KMS-11 (cell line): ENCODE data around the gene CROCC.

Experiments
- H2AFZ ChIP-seq: fragments of 200-600 bp; sonication (generic); 2 replicates; pipeline ENCODE4 v1.6.1; 2016; ENCODE audit warnings: antibody characterized with exemption, mixed run types, low read depth
- H3K27ac ChIP-seq: fragments of 200-600 bp; sonication (generic); 2 replicates; pipeline ENCODE4 v1.6.1; 2016; ENCODE audit warnings: mild to moderate bottlenecking, mixed run types
- H3K27me3 ChIP-seq: fragments of 200-600 bp; sonication (generic); 2 replicates; pipeline ENCODE4 v1.6.1; 2017; ENCODE audit warnings: mild to moderate bottlenecking, low read depth, mixed run types, moderate library complexity; ENCODE audit not compliant: insufficient read depth
- H3K36me3 ChIP-seq: fragments of 200-600 bp; sonication (generic); 2 replicates; pipeline ENCODE4 v1.6.1; 2017; ENCODE audit warnings: mild to moderate bottlenecking, mixed run types; ENCODE audit not compliant: insufficient read depth
- H3K4me1 ChIP-seq: fragments of 200-600 bp; sonication (generic); 2 replicates; pipeline ENCODE4 v1.6.1; 2016; ENCODE audit warnings: mild to moderate bottlenecking, low read depth, mixed run types; ENCODE audit not compliant: poor library complexity, severe bottlenecking
- H3K4me2 ChIP-seq: fragments of 200-600 bp; sonication (generic); 2 replicates; pipeline ENCODE4 v1.7.0; 2016; ENCODE audit warnings: mild to moderate bottlenecking, mixed run types
- H3K4me3 ChIP-seq: fragments of 200-600 bp; sonication (generic); IDR thresholded peaks from 2 replicates; pipeline ENCODE4 v1.6.1; 2017; ENCODE audit warnings: low read depth, low read length, mixed read lengths; ENCODE audit not compliant: insufficient read depth
- H3K79me2 ChIP-seq: fragments of 200-600 bp; sonication (generic); 2 replicates; pipeline ENCODE4 v1.6.1; 2016; ENCODE audit warnings: low read depth, mixed run types; ENCODE audit not compliant: insufficient read depth
- H3K9ac ChIP-seq: fragments of 200-600 bp; sonication (generic); 2 replicates; pipeline ENCODE4 v1.6.1; 2016; ENCODE audit warnings: mild to moderate bottlenecking, mixed run types
- H4K20me1 ChIP-seq: fragments of 200-600 bp; sonication (generic); 2 replicates; pipeline ENCODE4 v1.6.1; 2016; ENCODE audit warnings: mild to moderate bottlenecking, mixed run types; ENCODE audit not compliant: insufficient read depth
- TF ChIP-seq, protein P1 (sequence below): fragments of 200-600 bp; sonication (generic); conservative IDR thresholded peaks from 2 replicates; pipeline ENCODE4 v1.6.1; 2017; ENCODE audit warnings: low read depth, mild to moderate bottlenecking, antibody characterized with exemption, low read length, moderate library complexity, mixed read lengths

The CROCC gene

DNA sequence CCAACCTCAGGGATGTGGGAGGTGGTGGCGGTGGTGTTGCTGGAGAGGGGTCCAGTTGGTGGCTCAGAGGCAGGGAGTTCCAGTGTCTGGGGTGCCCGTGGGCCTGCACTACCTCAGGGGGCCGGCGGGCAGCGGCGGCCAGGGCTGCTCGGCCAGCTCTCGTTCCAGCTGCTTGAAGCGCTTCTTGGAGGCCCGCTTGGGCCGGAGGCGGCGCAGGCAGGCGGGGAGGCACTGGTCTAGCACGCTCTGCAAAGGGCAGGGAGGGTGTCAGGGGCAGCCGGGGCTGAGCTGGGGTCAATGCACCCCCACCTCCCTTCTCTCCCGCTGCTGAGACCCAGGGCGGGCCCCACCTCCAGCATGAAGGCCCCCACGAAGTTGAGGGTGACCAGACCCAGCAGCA is 64.4 kb downstream of the CROCC start:
- Histone ChIP-seq H3K4me3 (no peak overlapping the region), H3K36me3 (no peaks in the 10 kb centered on the region), H3K79me2 (no peaks in the 10 kb centered on the region), H3K27me3 (no peaks in the 10 kb centered on the region), H3K27ac (no peak overlapping the region), H4K20me1 (no peaks in the 10 kb centered on the region), H3K4me2 (no peak overlapping the region), H3K9ac (no peak overlapping the region), H2AFZ (no peak overlapping the region), H3K4me1 (no peaks in the 10 kb centered on the region)
- TF ChIP-seq, protein P1, sequence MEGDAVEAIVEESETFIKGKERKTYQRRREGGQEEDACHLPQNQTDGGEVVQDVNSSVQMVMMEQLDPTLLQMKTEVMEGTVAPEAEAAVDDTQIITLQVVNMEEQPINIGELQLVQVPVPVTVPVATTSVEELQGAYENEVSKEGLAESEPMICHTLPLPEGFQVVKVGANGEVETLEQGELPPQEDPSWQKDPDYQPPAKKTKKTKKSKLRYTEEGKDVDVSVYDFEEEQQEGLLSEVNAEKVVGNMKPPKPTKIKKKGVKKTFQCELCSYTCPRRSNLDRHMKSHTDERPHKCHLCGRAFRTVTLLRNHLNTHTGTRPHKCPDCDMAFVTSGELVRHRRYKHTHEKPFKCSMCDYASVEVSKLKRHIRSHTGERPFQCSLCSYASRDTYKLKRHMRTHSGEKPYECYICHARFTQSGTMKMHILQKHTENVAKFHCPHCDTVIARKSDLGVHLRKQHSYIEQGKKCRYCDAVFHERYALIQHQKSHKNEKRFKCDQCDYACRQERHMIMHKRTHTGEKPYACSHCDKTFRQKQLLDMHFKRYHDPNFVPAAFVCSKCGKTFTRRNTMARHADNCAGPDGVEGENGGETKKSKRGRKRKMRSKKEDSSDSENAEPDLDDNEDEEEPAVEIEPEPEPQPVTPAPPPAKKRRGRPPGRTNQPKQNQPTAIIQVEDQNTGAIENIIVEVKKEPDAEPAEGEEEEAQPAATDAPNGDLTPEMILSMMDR, result no peak

- no peak overlapping the region for H3K9ac ChIP-seq
- H3K36me3 ChIP-seq, result no peaks in the 10 kb centered on the region
- TF ChIP-seq, protein P1, result no peak
- no peaks in the 10 kb centered on the region for H3K4me1 ChIP-seq
- H3K4me3 ChIP-seq, result no peak overlapping the region
- H2AFZ ChIP-seq, result no peak overlapping the region
- H3K79me2 ChIP-seq, result no peaks in the 10 kb centered on the region
- no peaks in the 10 kb centered on the region for H3K27me3 ChIP-seq
- H3K27ac ChIP-seq, result no peak overlapping the region
- no peaks in the 10 kb centered on the region for H4K20me1 ChIP-seq
- H3K4me2 ChIP-seq, result no peak overlapping the region
Observed at GRCh38 chr1:16986560-16986959, 64.8 kb downstream of the CROCC start.

DNA sequence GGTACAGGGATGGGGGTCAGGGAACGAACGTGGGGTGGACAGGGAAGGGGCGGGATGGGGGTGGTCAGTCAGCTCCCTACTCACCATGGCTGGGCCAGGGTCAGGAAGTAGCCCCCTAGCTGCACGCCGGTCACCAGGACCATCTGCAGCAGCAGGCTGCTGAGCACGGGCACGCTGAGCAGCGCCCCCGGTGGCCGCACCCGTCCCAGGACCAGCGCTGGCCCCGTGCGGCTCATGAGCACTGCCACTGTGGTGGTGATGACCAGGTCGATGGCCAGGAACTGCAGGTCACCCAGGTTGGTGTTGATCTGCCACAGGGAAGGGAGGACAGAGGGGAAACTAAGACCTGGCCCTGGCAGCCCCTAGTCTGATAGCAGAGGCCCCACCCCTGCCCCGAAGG is 65.2 kb downstream of the CROCC start:
- H3K79me2 ChIP-seq, result no peaks in the 10 kb centered on the region
- H3K4me3 ChIP-seq, result no peak overlapping the region
- TF ChIP-seq, protein P1, result no peak; the same call in 1 of the 2 replicates
- H4K20me1 ChIP-seq, result no peaks in the 10 kb centered on the region
- no peak overlapping the region for H3K9ac ChIP-seq
- H2AFZ ChIP-seq, result no peak overlapping the region
- H3K36me3 ChIP-seq, result no peaks in the 10 kb centered on the region
- no peak overlapping the region for H3K27ac ChIP-seq
- no peak overlapping the region for H3K4me2 ChIP-seq
- no peaks in the 10 kb centered on the region for H3K27me3 ChIP-seq
- H3K4me1 ChIP-seq, result no peaks in the 10 kb centered on the region

GRCh38 chr1:16988210-16988609 is 66.5 kb downstream of the CROCC start:
- H3K27me3 ChIP-seq, result no peaks in the 10 kb centered on the region
- TF ChIP-seq, protein P1, result no peak
- H3K79me2 ChIP-seq, result no peaks in the 10 kb centered on the region
- no peaks in the 10 kb centered on the region for H3K4me1 ChIP-seq
- no peaks in the 10 kb centered on the region for H4K20me1 ChIP-seq
- H2AFZ ChIP-seq, result no peak overlapping the region
- no peak overlapping the region for H3K4me3 ChIP-seq
- no peak overlapping the region for H3K27ac ChIP-seq
- no peaks in the 10 kb centered on the region for H3K36me3 ChIP-seq
- no peak overlapping the region for H3K4me2 ChIP-seq
- no peak overlapping the region for H3K9ac ChIP-seq
